ENCODE results near the gene MAN2A2. TPM values are rescaled to one million over a fixed set of nuclear protein-coding genes. Genes with fewer than 3 reads are reported as not detected.

MAN2A2 gene
- total and polyA plus RNA-seq, 9 of the 15 experiments (the other 6 are each of a cell fraction or from before 2014, with no cell fraction given) = 7.3 to 151 (median 43.4) TPM

- TF ChIP-seq PBX2 (CRISPR knock-in tag; IDR thresholded peaks at IDR 0.05; ENCODE audit: low read depth) (no peak), PBX2 (tag; conservative IDR thresholded peaks at IDR 0.05; ENCODE audit: low read depth) (peak; percentile 95), ATF1 (CRISPR knock-in tag; IDR thresholded peaks at IDR 0.05) (no peak), ATF1 (tag; IDR thresholded peaks at IDR 0.05) (peak; percentile 86), ZKSCAN8 (CRISPR knock-in tag; IDR thresholded peaks at IDR 0.05) (peak; percentile 94), TFAM (CRISPR knock-in tag; conservative IDR thresholded peaks at IDR 0.05) (no peak), HIVEP1 (CRISPR knock-in tag; IDR thresholded peaks at IDR 0.05) (peak; percentile 67; the same call in 1 of the 2 replicates), ZNF134 (CRISPR knock-in tag; conservative IDR thresholded peaks at IDR 0.05) (peak; percentile 69), HDAC6 (IDR thresholded peaks at IDR 0.05; ENCODE audit: low read depth, low read length) (no peak), ZNF133 (CRISPR knock-in tag; IDR thresholded peaks at IDR 0.05) (no peak), SAFB2 (IDR thresholded peaks at IDR 0.05; ENCODE audit: borderline replicate concordance, low read depth, low read length, severe bottlenecking) (no peak), SMAD3 (CRISPR knock-in tag; conservative IDR thresholded peaks at IDR 0.05) (peak; percentile 91), MTA1 (IDR thresholded peaks at IDR 0.05; ENCODE audit: borderline replicate concordance) (no peak; the same call in 1 of the 2 replicates), ZNF644 (tag; IDR thresholded peaks at IDR 0.05; ENCODE audit: low read depth) (peak; percentile 96), YBX1 (IDR thresholded peaks at IDR 0.05) (no peak), ZNF318 (IDR thresholded peaks at IDR 0.05; ENCODE audit: borderline replicate concordance in 1 of 2, low read depth in 1 of 2) (peak in 1 of 2 experiments; percentile 68; a peak in 2 of 4 replicates), ZKSCAN1 (IDR thresholded peaks at IDR 0.05; ENCODE audit: low read depth, low read length) (0 out of 2 replicates have a peak, but pooled peaks have one; percentile 49), MAFF (IDR thresholded peaks at IDR 0.05; ENCODE audit: low read length) (peak; percentile 40; the same call in 1 of the 2 replicates)
These were observed 1.7 kb upstream of the MAN2A2 start (continued) for GRCh38 chr15:90901175-90902039.
